ENCODE data around the gene MED16.

Gene MED16

GRCh38 chr19:875265-875879, 17.6 kb downstream of the MED16 start:
- no peak overlapping the region for H3K4ac ChIP-seq (ENCODE audit: low read depth in 1 of 2, low read length in 2 of 2)
- no peak overlapping the region for H3K4me3 ChIP-seq (ENCODE audit: insufficient read depth in 1 of 2, low read depth in 1 of 2, low read length in 2 of 2)
- H3K9me3 ChIP-seq (ENCODE audit: control insufficient read depth, low read length): no peaks in the 10 kb centered on the region
- H3K18ac ChIP-seq (ENCODE audit: low read depth in 1 of 2, low read length in 2 of 2): no peak overlapping the region
- H2AK5ac ChIP-seq (ENCODE audit: low read length, severe bottlenecking): no peak overlapping the region
- no peak overlapping the region for H4K91ac ChIP-seq (ENCODE audit: low read length)
- H3K4me2 ChIP-seq (ENCODE audit: low read length, poor library complexity, severe bottlenecking): no peak overlapping the region
- H4K8ac ChIP-seq (ENCODE audit: low read length): no peak overlapping the region
- H3K23ac ChIP-seq (ENCODE audit: low read length in 2 of 2): no peak overlapping the region
- no peak overlapping the region for H3K9ac ChIP-seq (ENCODE audit: low read length)
- no peak overlapping the region for H2BK12ac ChIP-seq (ENCODE audit: low read length in 2 of 2)
- H3K79me1 ChIP-seq (replicated peaks; ENCODE audit: low read length, poor library complexity, severe bottlenecking): peaks cover 9% of the 10 kb centered on the region
- H3K4me1 ChIP-seq (ENCODE audit: control insufficient read depth, insufficient read depth, low read depth, low read length): peaks cover 31% of the 10 kb centered on the region
- no peak overlapping the region for H2AFZ ChIP-seq (ENCODE audit: low read depth, low read length)
- peaks cover 30 to 90% of the 10 kb centered on the region in 2 experiments for H3K36me3 ChIP-seq (ENCODE audit: control insufficient read depth in 1 of 2, insufficient read depth in 2 of 2, low read depth in 1 of 2, low read length in 2 of 2)
- 96% methylated on average over 28 of the region's 28 CpGs for WGBS
- no peak overlapping the region for H2BK5ac ChIP-seq (ENCODE audit: low read depth, low read length, poor library complexity, severe bottlenecking)
- no peak overlapping the region for H3K27ac ChIP-seq (ENCODE audit: low read length, poor library complexity, severe bottlenecking)
- no peak overlapping the region for H2BK120ac ChIP-seq (ENCODE audit: low read depth, low read length)
- no peaks in the 10 kb centered on the region for H3K27me3 ChIP-seq (ENCODE audit: control insufficient read depth in 1 of 2, insufficient read depth in 1 of 2, low read length in 2 of 2)
- no peak overlapping the region for H2BK15ac ChIP-seq (ENCODE audit: low read depth, poor library complexity, severe bottlenecking)
- DNase-seq: no peak
- no peak overlapping the region for H3K14ac ChIP-seq (ENCODE audit: low read length in 2 of 2)

GRCh38 chr19:873561-874041, 19.4 kb downstream of the MED16 start:
- Histone ChIP-seq H2AK5ac (ENCODE audit: low read length, severe bottlenecking) (no peak overlapping the region), H3K14ac (ENCODE audit: low read length in 2 of 2) (no peak overlapping the region), H3K4me3 (ENCODE audit: insufficient read depth in 1 of 2, low read depth in 1 of 2, low read length in 2 of 2) (no peak overlapping the region), H3K23ac (ENCODE audit: low read length in 2 of 2) (no peak overlapping the region), H3K9me3 (ENCODE audit: control insufficient read depth, low read length) (no peaks in the 10 kb centered on the region), H3K27ac (ENCODE audit: low read length, poor library complexity, severe bottlenecking) (no peak overlapping the region), H2BK12ac (ENCODE audit: low read length in 2 of 2) (no peak overlapping the region), H4K8ac (ENCODE audit: low read length) (no peak overlapping the region), H3K79me1 (replicated peaks; ENCODE audit: low read length, poor library complexity, severe bottlenecking) (peaks cover 2% of the 10 kb centered on the region), H3K4me1 (ENCODE audit: control insufficient read depth, insufficient read depth, low read depth, low read length) (peaks cover 44% of the 10 kb centered on the region), H2BK120ac (ENCODE audit: low read depth, low read length) (no peak overlapping the region), H3K9ac (ENCODE audit: low read length) (no peak overlapping the region), H3K36me3 (ENCODE audit: control insufficient read depth in 1 of 2, insufficient read depth in 2 of 2, low read depth in 1 of 2, low read length in 2 of 2) (peaks cover 27 to 81% of the 10 kb centered on the region in 2 experiments), H2BK15ac (ENCODE audit: low read depth, poor library complexity, severe bottlenecking) (no peak overlapping the region), H3K27me3 (ENCODE audit: control insufficient read depth in 1 of 2, insufficient read depth in 1 of 2, low read length in 2 of 2) (no peaks in the 10 kb centered on the region), H2AFZ (ENCODE audit: low read depth, low read length) (no peak overlapping the region), H2BK5ac (ENCODE audit: low read depth, low read length, poor library complexity, severe bottlenecking) (no peak overlapping the region), H3K18ac (ENCODE audit: low read depth in 1 of 2, low read length in 2 of 2) (no peak overlapping the region), H3K4me2 (ENCODE audit: low read length, poor library complexity, severe bottlenecking) (no peak overlapping the region), H3K4ac (ENCODE audit: low read depth in 1 of 2, low read length in 2 of 2) (no peak overlapping the region), H4K91ac (ENCODE audit: low read length) (peak overlapping the region; percentile 53)
- DNase-seq: no peak
- WGBS: 96% methylated on average over 22 of the region's 22 CpGs

GRCh38 chr19:873084-873483, 19.9 kb downstream of the MED16 start:
- Histone ChIP-seq H3K4me1 (ENCODE audit: control insufficient read depth, insufficient read depth, low read depth, low read length) (peaks cover 47% of the 10 kb centered on the region), H3K4me3 (ENCODE audit: insufficient read depth in 1 of 2, low read depth in 1 of 2, low read length in 2 of 2) (no peak overlapping the region), H3K79me1 (replicated peaks; ENCODE audit: low read length, poor library complexity, severe bottlenecking) (peaks cover 6% of the 10 kb centered on the region), H3K27me3 (ENCODE audit: control insufficient read depth in 1 of 2, insufficient read depth in 1 of 2, low read length in 2 of 2) (no peaks in the 10 kb centered on the region), H3K9me3 (ENCODE audit: control insufficient read depth, low read length) (no peaks in the 10 kb centered on the region), H3K4ac (ENCODE audit: low read depth in 1 of 2, low read length in 2 of 2) (no peak overlapping the region), H3K4me2 (ENCODE audit: low read length, poor library complexity, severe bottlenecking) (no peak overlapping the region), H2BK5ac (ENCODE audit: low read depth, low read length, poor library complexity, severe bottlenecking) (no peak overlapping the region), H2BK15ac (ENCODE audit: low read depth, poor library complexity, severe bottlenecking) (no peak overlapping the region), H2AK5ac (ENCODE audit: low read length, severe bottlenecking) (no peak overlapping the region), H2BK120ac (ENCODE audit: low read depth, low read length) (no peak overlapping the region), H3K9ac (ENCODE audit: low read length) (no peak overlapping the region), H3K27ac (ENCODE audit: low read length, poor library complexity, severe bottlenecking) (no peak overlapping the region), H3K36me3 (ENCODE audit: control insufficient read depth in 1 of 2, insufficient read depth in 2 of 2, low read depth in 1 of 2, low read length in 2 of 2) (peaks cover 32 to 82% of the 10 kb centered on the region in 2 experiments), H3K18ac (ENCODE audit: low read depth in 1 of 2, low read length in 2 of 2) (no peak overlapping the region), H2BK12ac (ENCODE audit: low read length in 2 of 2) (no peak overlapping the region), H3K23ac (ENCODE audit: low read length in 2 of 2) (no peak overlapping the region), H4K91ac (ENCODE audit: low read length) (no peak overlapping the region), H3K14ac (ENCODE audit: low read length in 2 of 2) (no peak overlapping the region), H2AFZ (ENCODE audit: low read depth, low read length) (no peak overlapping the region), H4K8ac (ENCODE audit: low read length) (no peak overlapping the region)
- DNase-seq: peak; percentile 51
- WGBS: 89% methylated on average over 9 of the region's 13 CpGs

- 73% methylated on average over 26 of the region's 27 CpGs for WGBS
- Histone ChIP-seq H3K79me1 (replicated peaks; ENCODE audit: low read length, poor library complexity, severe bottlenecking) (peaks cover 8% of the 10 kb centered on the region), H2BK5ac (ENCODE audit: low read depth, low read length, poor library complexity, severe bottlenecking) (no peak overlapping the region), H3K4ac (ENCODE audit: low read depth in 1 of 2, low read length in 2 of 2) (no peak overlapping the region), H2BK120ac (ENCODE audit: low read depth, low read length) (no peak overlapping the region), H3K36me3 (ENCODE audit: control insufficient read depth in 1 of 2, insufficient read depth in 2 of 2, low read depth in 1 of 2, low read length in 2 of 2) (peaks cover 39 to 81% of the 10 kb centered on the region in 2 experiments), H3K18ac (ENCODE audit: low read depth in 1 of 2, low read length in 2 of 2) (no peak overlapping the region), H3K27ac (ENCODE audit: low read length, poor library complexity, severe bottlenecking) (no peak overlapping the region), H3K4me1 (ENCODE audit: control insufficient read depth, insufficient read depth, low read depth, low read length) (peaks cover 54% of the 10 kb centered on the region), H3K9me3 (ENCODE audit: control insufficient read depth, low read length) (no peaks in the 10 kb centered on the region), H3K14ac (ENCODE audit: low read length in 2 of 2) (no peak overlapping the region), H4K8ac (ENCODE audit: low read length) (no peak overlapping the region), H3K4me2 (ENCODE audit: low read length, poor library complexity, severe bottlenecking) (no peak overlapping the region), H3K27me3 (ENCODE audit: control insufficient read depth in 1 of 2, insufficient read depth in 1 of 2, low read length in 2 of 2) (no peaks in the 10 kb centered on the region), H2AK5ac (ENCODE audit: low read length, severe bottlenecking) (no peak overlapping the region), H3K9ac (ENCODE audit: low read length) (no peak overlapping the region), H2BK15ac (ENCODE audit: low read depth, poor library complexity, severe bottlenecking) (no peak overlapping the region), H2AFZ (ENCODE audit: low read depth, low read length) (no peak overlapping the region), H4K91ac (ENCODE audit: low read length) (peak overlapping the region; percentile 20), H3K23ac (ENCODE audit: low read length in 2 of 2) (no peak overlapping the region), H2BK12ac (ENCODE audit: low read length in 2 of 2) (no peak overlapping the region), H3K4me3 (ENCODE audit: insufficient read depth in 1 of 2, low read depth in 1 of 2, low read length in 2 of 2) (no peak overlapping the region)
- peak; percentile 65 for DNase-seq
Observed at GRCh38 chr19:872266-872951, 20.6 kb downstream of the MED16 start.

Data from mesenchymal stem cell (in vitro differentiated cells and primary cell).